GM10248 (cell line): ENCODE results near the gene NHP2.
"Not testable (repeated sequence)": the region's sequence is repeated elsewhere in the genome, so short reads cannot be mapped to it uniquely, and the experiment has no call there.

Experiments used
- CTCF ChIA-PET: fragments of 300-600 bp; sonication (Branson Sonifier 250); formaldehyde crosslinking; extraction: SDS; loops from one replicate; lab custom pipeline; 2021; ENCODE audit warnings: antibody characterized with exemption; lab: Yijun Ruan, JAX
- POLR2A ChIA-PET: fragments of 350-650 bp; sonication (Branson Sonifier 250); formaldehyde crosslinking; extraction: SDS; loops from one replicate; lab custom pipeline; 2020; ENCODE audit warnings: antibody characterized with exemption; lab: Yijun Ruan, JAX
- DNase-seq: peaks from one replicate; pipeline ENCODE4 v3.0.0; 2012; ENCODE audit errors: extremely low spot score
- TF ChIP-seq, protein P1 (sequence below): IDR thresholded peaks from 2 replicates; pipeline ENCODE4 v1.5.1; 2012; ENCODE audit warnings: mild to moderate bottlenecking, low read depth; ENCODE audit errors: extremely low read depth, missing control alignments, control extremely low read depth

Gene NHP2

DNA sequence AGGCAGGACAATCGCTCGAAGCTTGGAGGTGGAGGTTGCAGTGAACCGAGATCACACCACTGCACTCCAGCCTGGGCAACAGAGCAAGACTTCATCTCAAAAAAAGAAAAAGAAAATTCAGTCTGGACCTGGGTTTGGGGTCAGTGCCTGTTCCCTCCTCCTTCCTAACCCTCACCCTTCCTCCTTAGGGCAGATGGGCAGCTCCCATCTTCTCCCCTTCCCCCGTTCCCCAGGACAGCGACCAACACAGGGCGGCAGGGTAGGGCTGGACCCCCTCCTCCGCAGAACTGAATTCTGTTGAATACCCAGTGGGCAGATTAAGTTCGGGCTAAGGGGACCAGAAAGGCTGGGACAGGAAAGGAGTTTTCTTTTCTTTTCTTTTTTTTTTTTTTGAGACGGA is 24.4 kb downstream of the NHP2 start:
- ChIA-PET CTCF (interaction anchor here (1.7 to 3.1 kb wide), 2 partner anchors 10 to 16 kb away, joined by 4 to 26 read pairs; no protein-coding TSS in a partner anchor), POLR2A (interaction anchor here (1.1 kb wide), 1 partner anchor 75 kb away, joined by 3 read pairs; the partner anchor contains the start of gene HNRNPAB)
- TF ChIP-seq, protein P1, sequence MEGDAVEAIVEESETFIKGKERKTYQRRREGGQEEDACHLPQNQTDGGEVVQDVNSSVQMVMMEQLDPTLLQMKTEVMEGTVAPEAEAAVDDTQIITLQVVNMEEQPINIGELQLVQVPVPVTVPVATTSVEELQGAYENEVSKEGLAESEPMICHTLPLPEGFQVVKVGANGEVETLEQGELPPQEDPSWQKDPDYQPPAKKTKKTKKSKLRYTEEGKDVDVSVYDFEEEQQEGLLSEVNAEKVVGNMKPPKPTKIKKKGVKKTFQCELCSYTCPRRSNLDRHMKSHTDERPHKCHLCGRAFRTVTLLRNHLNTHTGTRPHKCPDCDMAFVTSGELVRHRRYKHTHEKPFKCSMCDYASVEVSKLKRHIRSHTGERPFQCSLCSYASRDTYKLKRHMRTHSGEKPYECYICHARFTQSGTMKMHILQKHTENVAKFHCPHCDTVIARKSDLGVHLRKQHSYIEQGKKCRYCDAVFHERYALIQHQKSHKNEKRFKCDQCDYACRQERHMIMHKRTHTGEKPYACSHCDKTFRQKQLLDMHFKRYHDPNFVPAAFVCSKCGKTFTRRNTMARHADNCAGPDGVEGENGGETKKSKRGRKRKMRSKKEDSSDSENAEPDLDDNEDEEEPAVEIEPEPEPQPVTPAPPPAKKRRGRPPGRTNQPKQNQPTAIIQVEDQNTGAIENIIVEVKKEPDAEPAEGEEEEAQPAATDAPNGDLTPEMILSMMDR: no peak
- DNase-seq: no peak

DNA sequence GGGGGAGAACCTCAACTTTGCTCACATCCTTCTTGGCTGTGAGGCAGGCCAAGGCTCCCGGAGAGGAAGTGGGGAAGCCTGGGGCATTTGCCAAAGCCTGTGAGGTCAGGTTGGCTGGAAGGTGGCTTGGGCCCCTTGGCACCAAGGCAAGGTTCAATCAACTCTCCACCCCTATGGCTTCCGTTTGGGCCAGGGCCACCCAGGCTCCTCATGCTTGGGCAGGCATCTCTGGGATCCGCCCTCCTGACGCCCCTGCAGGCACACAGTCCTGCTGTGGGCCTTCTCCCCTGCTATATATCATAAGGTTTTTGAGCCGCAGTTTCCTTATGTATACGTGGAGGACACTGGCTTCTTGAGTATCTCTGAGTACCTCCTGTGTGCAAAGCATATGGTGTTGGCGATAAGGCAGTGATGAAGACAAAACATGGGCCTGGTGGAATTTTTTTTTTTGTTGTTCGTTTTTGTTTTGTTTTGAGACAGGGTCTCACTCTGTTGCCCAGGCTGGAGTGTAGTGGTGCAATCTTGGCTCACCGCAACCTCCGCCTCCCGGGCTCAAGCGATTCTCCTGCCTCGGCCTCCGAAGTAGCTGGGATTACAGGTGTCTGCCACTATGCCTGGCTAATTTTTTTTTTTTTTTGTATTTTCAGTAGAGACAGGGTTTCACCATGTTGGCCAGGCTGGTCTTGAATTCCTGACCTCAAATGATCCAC is 26.2 kb downstream of the NHP2 start:
- POLR2A ChIA-PET, DNase-seq: not testable (repeated sequence)
- CTCF ChIA-PET: interaction anchor here (1.0 to 2.2 kb wide), 3 partner anchors 11 to 52 kb away, joined by 3 to 5 read pairs (median 3); no protein-coding TSS in a partner anchor

DNA sequence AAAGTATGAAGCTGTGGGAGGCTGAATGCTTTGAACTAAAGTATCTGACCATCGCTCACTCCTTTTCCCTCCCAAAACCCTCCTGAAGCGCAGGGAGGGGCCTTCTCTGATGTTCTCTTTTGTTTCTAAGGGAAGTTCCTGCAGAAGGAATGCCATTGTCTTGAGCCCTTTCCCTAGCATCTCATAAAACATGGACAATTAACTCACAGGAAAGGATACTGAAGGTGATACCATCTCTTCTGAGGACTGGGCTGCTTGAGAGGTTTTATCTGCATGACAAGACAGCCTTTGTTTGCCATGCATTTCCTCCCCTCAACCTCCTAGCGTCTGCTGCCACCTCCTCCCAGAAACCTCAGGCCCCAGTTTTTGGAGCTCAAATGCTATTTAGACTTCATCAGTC is 27.1 kb downstream of the NHP2 start:
- ChIA-PET POLR2A (no interaction called here), CTCF (interaction anchor here (1.2 to 2.4 kb wide), 3 partner anchors 10 to 51 kb away, joined by 3 to 6 read pairs (median 5); no protein-coding TSS in a partner anchor)
- TF ChIP-seq, protein P1: no peak
- no peak for DNase-seq

DNA sequence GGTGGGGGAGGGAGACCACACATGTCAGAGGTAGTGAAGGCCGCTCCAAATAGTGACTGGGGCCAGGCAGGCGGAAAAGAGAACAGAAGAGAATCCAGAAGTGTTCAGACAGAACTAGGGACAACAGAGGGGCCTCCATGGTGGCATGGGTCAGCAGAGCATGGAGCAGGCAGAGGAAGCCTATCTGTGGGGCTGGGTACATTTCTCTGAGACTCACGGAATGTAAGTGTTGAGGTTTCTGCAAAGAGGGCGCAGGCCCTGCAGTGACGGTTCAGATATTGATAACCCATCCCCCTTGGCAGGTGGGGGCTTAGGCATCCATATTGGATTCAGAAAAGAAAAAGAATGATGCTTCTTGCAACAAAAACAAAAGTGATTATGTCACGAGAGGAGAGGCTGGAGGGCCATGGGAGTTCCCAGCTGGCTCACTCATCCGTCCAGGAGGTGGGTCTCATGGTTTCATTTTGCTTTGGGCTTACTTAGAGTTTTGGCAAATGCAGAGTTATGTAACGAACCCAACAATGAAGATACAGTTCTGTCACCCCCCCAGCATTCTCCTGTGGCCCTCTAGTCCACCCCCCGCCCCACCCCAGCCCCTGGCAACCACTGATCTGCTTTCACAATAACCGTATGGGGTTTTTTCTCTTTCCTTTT is 28.3 kb downstream of the NHP2 start:
- DNase-seq: no peak
- ChIA-PET CTCF (interaction anchor here (1.3 to 2.4 kb wide), 3 partner anchors 9 to 27 kb away, joined by 3 to 6 read pairs (median 4); no protein-coding TSS in a partner anchor), POLR2A (no interaction called here)
- TF ChIP-seq, protein P1: no peak

DNA sequence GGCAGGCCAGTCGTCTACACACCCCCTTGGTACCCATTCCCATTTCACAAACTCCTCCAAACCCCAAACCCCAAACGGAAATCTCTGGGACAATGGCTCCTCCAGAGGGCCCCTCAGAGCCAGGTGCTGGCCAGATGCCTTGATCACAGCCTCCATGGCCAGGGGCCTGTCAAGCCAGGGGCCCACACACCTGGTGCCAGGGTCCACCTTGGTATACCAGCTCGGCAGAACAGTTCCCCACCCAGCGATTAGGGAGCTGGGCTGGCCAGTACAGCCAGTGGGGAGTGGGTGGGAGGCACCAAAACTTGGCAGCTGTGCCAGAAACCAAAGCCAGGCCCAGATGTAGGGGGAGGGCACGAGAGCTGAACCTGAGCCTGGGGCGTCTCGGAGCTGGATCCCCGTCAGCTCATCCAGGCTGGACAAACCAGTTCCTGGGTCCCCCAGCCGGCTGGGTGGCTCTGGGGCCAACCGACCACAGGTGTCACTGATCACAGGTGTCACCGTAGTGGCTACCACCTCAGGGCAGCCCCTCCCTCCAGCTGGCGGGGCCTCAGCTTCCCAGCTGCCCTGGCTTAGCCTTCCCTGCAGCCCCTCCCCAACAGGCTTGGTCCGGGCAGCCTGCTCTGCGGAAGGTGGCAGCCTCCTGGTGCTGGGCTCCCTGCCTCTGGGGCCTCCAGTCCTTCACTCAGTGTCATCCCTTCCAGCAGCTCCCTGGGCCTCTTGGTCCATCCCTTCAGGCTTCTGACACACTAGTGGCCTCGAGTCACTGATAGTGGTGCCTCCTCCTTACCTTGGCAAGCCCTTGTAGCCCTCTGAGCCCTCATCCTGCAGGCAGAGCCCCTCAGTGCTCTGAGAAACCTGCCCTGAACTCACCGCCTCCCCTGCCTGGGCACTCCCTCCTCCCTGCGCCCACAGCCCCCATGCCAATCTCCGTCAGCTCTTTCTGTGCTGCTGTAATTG is 29.4 kb downstream of the NHP2 start:
- TF ChIP-seq, protein P1: no peak
- ChIA-PET POLR2A (interaction anchor here (0.5 to 1.3 kb wide), 2 partner anchors 21 to 1499 kb away, joined by 3 read pairs; partner anchors contain the start of gene HNRNPH1), CTCF (interaction anchor here (1.3 to 2.4 kb wide), 6 partner anchors 8 to 29 kb away, joined by 3 to 6 read pairs (median 4); no protein-coding TSS in a partner anchor)
- DNase-seq: no peak

DNA sequence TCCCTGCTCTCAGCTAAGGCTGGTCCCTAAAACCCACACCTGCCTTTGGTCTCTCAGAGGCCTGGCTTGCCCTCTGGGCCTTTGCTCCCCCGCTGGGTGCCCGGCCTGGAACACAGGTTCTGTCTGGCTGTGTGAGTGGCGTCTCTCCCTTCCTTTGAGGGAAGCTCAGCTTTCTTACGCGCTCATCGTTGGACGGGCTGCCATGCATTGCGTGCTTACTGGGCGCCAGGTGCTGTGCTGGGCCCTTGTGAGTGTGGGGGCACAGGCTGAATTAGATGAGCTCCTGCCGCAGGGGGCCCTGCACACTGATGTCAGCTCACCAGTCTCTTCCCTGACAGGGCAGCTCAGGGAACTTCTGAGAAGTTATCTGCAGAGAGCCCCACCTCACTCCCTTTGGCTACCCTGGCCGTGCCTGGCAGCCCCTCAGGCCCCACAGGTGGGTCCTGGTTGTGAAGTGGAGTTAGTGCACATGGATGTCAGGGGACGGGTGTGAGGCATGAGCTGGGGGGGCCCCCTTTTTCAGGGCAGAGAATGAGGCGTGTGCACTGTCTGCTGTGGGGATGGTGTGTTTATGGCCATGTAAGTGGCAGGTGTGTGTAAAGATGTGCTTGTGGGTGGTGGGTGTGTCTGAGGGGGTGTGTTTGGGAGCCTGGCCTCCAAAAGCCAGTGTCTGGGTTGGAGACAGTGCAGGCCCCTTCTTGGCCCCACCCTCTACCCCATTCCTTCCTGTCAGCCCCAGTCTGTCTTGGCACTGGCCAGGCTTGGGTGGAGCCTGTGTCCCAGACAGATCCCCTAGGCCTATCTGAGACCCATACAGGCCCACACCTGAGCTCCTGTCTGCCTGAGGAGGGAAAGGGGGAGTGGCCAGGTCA is 30.4 kb downstream of the NHP2 start:
- POLR2A ChIA-PET: interaction anchor here (0.5 to 1.3 kb wide), 2 partner anchors 22 to 1500 kb away, joined by 3 read pairs; partner anchors contain the start of gene HNRNPH1
- TF ChIP-seq, protein P1: no peak
- no peak for DNase-seq
- CTCF ChIA-PET: interaction anchor here (1.3 to 4.3 kb wide), 5 partner anchors 15 to 48 kb away, joined by 3 to 30 read pairs (median 3); no protein-coding TSS in a partner anchor
